ENCODE data around the gene RNASE4.

- TF ChIP-seq, protein P1, sequence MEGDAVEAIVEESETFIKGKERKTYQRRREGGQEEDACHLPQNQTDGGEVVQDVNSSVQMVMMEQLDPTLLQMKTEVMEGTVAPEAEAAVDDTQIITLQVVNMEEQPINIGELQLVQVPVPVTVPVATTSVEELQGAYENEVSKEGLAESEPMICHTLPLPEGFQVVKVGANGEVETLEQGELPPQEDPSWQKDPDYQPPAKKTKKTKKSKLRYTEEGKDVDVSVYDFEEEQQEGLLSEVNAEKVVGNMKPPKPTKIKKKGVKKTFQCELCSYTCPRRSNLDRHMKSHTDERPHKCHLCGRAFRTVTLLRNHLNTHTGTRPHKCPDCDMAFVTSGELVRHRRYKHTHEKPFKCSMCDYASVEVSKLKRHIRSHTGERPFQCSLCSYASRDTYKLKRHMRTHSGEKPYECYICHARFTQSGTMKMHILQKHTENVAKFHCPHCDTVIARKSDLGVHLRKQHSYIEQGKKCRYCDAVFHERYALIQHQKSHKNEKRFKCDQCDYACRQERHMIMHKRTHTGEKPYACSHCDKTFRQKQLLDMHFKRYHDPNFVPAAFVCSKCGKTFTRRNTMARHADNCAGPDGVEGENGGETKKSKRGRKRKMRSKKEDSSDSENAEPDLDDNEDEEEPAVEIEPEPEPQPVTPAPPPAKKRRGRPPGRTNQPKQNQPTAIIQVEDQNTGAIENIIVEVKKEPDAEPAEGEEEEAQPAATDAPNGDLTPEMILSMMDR (IDR thresholded peaks at IDR 0.05): no peak
- TF ChIP-seq POLR2AphosphoS5 (IDR thresholded peaks at IDR 0.05; ENCODE audit: low read depth, low read length): no peak
- no peak for TF ChIP-seq RFX5 (IDR thresholded peaks at IDR 0.05; ENCODE audit: low read length)
- TF ChIP-seq MEF2A (IDR thresholded peaks at IDR 0.05; ENCODE audit: borderline replicate concordance, low read depth): no peak
- no peak for TF ChIP-seq TAF1 (IDR thresholded peaks at IDR 0.05; ENCODE audit: borderline replicate concordance, low read depth, low read length)
- no peak for TF ChIP-seq YY1 (IDR thresholded peaks at IDR 0.05; ENCODE audit: low read depth)
- TF ChIP-seq, protein P2, sequence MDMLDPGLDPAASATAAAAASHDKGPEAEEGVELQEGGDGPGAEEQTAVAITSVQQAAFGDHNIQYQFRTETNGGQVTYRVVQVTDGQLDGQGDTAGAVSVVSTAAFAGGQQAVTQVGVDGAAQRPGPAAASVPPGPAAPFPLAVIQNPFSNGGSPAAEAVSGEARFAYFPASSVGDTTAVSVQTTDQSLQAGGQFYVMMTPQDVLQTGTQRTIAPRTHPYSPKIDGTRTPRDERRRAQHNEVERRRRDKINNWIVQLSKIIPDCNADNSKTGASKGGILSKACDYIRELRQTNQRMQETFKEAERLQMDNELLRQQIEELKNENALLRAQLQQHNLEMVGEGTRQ (IDR thresholded peaks at IDR 0.05; ENCODE audit: borderline replicate concordance, low read depth, low read length): no peak
- TF ChIP-seq EP300 (IDR thresholded peaks at IDR 0.05; ENCODE audit: borderline replicate concordance in 1 of 2, low read depth in 1 of 2, low read length in 1 of 2): no peak
- TF ChIP-seq FOXM1 (IDR thresholded peaks at IDR 0.05; ENCODE audit: low read depth): no peak
These were observed 65.8 kb downstream of the RNASE4 start for GRCh38 chr14:20750194-20750593.
